K562 (cell line): ENCODE results near the gene NAPA. TPM values are rescaled to one million over a fixed set of nuclear protein-coding genes. Genes with fewer than 3 reads are reported as not detected.

Source experiments
- ARID2 ChIP-seq: fragments of 450-650 bp; IDR thresholded peaks from 2 replicates; pipeline ENCODE4 v1.6.1; 2017; ENCODE audit warnings: antibody characterized with exemption, mild to moderate bottlenecking
- BMI1 ChIP-seq: fragments of 150-350 bp; IDR thresholded peaks from 2 replicates; pipeline ENCODE4 v1.6.1; 2014; ENCODE audit warnings: low read length
- HIVEP1 ChIP-seq: fragments of 250-450 bp; sonication (Bioruptor Pico); IDR thresholded peaks from 2 replicates; pipeline ENCODE4 v1.4.0; 2020; ENCODE audit warnings: mild to moderate bottlenecking
- KLF6 ChIP-seq: fragments of 250-450 bp; sonication (Bioruptor Pico); IDR thresholded peaks from 2 replicates; pipeline ENCODE4 v1.4.0; 2020; ENCODE audit warnings: mild to moderate bottlenecking, moderate library complexity, borderline replicate concordance
- NCOR1 ChIP-seq: fragments of 450-650 bp; IDR thresholded peaks from 2 replicates; pipeline ENCODE4 v1.6.1; 2016; ENCODE audit warnings: mild to moderate bottlenecking, moderate library complexity
- NR2C1 ChIP-seq, 2 experiments: fragments of 450-650 bp; IDR thresholded peaks; 2 replicates each; pipeline ENCODE4 v1.6.1; 2017; ENCODE audit warnings: mild to moderate bottlenecking in 2 of 2, antibody characterized with exemption in 1 of 2, inconsistent platforms in 1 of 2, missing compliant biosample characterization in 1 of 2, missing genetic modification characterization in 1 of 2
- PCBP1 ChIP-seq: fragments of 200-400 bp; formaldehyde crosslinking; IDR thresholded peaks from 2 replicates; pipeline ENCODE4 v1.6.1; 2018; ENCODE audit warnings: mild to moderate bottlenecking, low read depth, low read length; ENCODE audit not compliant: poor library complexity, severe bottlenecking
- SRSF7 ChIP-seq: fragments of 200-400 bp; formaldehyde crosslinking; optimal IDR thresholded peaks from 2 replicates; pipeline ENCODE3; 2017; ENCODE audit warnings: mild to moderate bottlenecking, low read depth, low read length
- SRSF9 ChIP-seq: fragments of 200-400 bp; formaldehyde crosslinking; IDR thresholded peaks from 2 replicates; pipeline ENCODE4 v1.6.1; 2017; ENCODE audit warnings: low read depth, low read length, borderline replicate concordance
- ZNF12 ChIP-seq: sonication (generic); formaldehyde crosslinking; IDR thresholded peaks from 2 replicates; pipeline ENCODE4 v1.4.0; 2020; ENCODE audit warnings: mild to moderate bottlenecking, missing genetic modification reagents
- ZNF217 ChIP-seq: sonication (generic); formaldehyde crosslinking; IDR thresholded peaks from 2 replicates; pipeline ENCODE4 v1.8.0; 2022; ENCODE audit warnings: mild to moderate bottlenecking, missing genetic modification reagents
- ZNF232 ChIP-seq: sonication (generic); formaldehyde crosslinking; IDR thresholded peaks from 2 replicates; pipeline ENCODE4 v1.8.0; 2022; ENCODE audit warnings: mild to moderate bottlenecking, missing genetic modification reagents
- ZNF778 ChIP-seq: fragments of 450-650 bp; formaldehyde crosslinking; IDR thresholded peaks from 2 replicates; pipeline ENCODE4 v1.4.0; 2020; ENCODE audit warnings: mild to moderate bottlenecking, moderate library complexity
- polyA plus RNA-seq, 8 experiments: library from polyadenylated mRNA; depleted of rRNA in 4 of 8; stranded (reverse) in 5 of 8; unstranded in 3 of 8; fragments of >200 nt; fragmentation: Nextera tagmentation in 2 of 8; fragmentation: Illumina TruSeq in 1 of 8; extraction: Ambion mirVana in 2 of 8; extraction: Trizol in 1 of 8; gene quantifications; 2 replicates each; pipeline versions ENCODE4 v1.2.1 to v1.2.3, GENCODE V29; 2011 to 2014; ENCODE audit warnings: inconsistent platforms in 1 of 8, missing spikeins in 1 of 8
- total RNA-seq, 7 experiments: library from RNA; depleted of rRNA in 6 of 7; stranded (reverse); fragments of >200 nt in 6 of 7; fragmentation: Illumina TruSeq in 2 of 7; extraction: Trizol in 2 of 7; gene quantifications; 2 replicates each; pipeline versions ENCODE4 v1.2.1 to v1.2.3, GENCODE V29; 2011 to 2021; ENCODE audit warnings: low replicate concordance in 1 of 7
- TF ChIP-seq, protein P1 (sequence below): sonication (generic); formaldehyde crosslinking; IDR thresholded peaks from 2 replicates; pipeline ENCODE4 v1.8.1; 2023; ENCODE audit warnings: mild to moderate bottlenecking, missing genetic modification reagents
- TF ChIP-seq, protein P2 (sequence below), 2 experiments: fragments of 150-350 bp in 1 of 2; IDR thresholded peaks; 2 replicates each; pipeline ENCODE4 v1.6.1; 2012 to 2016; ENCODE audit warnings: low read depth in 2 of 2, low read length in 2 of 2, mild to moderate bottlenecking in 1 of 2, moderate library complexity in 1 of 2
- TF ChIP-seq, protein P3 (sequence below): fragments of 250-450 bp; sonication (Bioruptor Pico); IDR thresholded peaks from 2 replicates; pipeline ENCODE4 v1.4.0; 2020; ENCODE audit warnings: mild to moderate bottlenecking, moderate library complexity
- TF ChIP-seq, protein P4 (sequence below), 2 experiments: fragments of 450-650 bp in 1 of 2; sonication (generic) in 1 of 2; formaldehyde crosslinking in 1 of 2; IDR thresholded peaks in 1 of 2; conservative IDR thresholded peaks in 1 of 2; 2 replicates each; pipeline versions ENCODE4 v1.6.1 to v1.8.1; 2016 to 2023; ENCODE audit warnings: mild to moderate bottlenecking in 2 of 2, moderate library complexity in 2 of 2, inconsistent platforms in 1 of 2, missing genetic modification reagents in 1 of 2

NAPA gene
- total and polyA plus RNA-seq, 9 of the 15 experiments (the other 6 are each of a cell fraction or from before 2014, with no cell fraction given): 5.4 to 98.6 (median 77.5) TPM

DNA sequence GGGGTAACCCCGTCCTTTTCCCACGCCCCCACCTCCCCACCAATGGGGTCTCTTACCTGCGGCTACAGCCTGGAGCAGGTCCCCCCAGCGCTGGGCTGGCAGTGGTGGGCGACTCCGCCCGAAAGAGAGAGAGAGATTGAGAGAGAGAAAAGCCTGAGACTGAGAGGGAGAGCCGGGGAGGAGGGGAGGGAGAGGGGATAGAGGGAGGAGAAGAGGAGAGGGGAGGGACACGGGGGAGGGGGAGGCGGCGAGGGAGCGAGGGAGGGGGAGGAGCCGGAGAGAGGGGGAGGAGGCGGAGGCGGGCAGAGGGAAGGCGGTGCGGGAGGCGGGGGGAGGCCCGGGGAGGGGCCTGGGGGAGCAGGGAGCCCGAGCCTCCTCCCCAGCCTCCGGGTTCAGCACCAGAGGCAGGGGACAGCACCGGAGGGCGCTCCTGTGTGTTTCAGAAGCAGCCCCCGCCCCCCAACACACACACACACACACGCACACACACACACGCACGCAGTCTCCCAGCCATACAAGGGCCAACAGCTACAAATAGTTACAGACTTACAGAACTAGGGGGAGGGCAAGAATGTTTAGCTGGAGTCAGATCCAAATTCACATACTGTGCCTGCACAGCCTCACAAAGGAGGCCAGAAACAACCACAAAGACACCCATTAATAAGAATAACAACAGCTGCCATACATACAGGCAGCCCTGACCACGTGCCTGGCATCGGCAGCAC is 43.0 kb downstream of the NAPA start, which contains the start of gene SLC8A2 (continued):
- TF ChIP-seq, protein P1, sequence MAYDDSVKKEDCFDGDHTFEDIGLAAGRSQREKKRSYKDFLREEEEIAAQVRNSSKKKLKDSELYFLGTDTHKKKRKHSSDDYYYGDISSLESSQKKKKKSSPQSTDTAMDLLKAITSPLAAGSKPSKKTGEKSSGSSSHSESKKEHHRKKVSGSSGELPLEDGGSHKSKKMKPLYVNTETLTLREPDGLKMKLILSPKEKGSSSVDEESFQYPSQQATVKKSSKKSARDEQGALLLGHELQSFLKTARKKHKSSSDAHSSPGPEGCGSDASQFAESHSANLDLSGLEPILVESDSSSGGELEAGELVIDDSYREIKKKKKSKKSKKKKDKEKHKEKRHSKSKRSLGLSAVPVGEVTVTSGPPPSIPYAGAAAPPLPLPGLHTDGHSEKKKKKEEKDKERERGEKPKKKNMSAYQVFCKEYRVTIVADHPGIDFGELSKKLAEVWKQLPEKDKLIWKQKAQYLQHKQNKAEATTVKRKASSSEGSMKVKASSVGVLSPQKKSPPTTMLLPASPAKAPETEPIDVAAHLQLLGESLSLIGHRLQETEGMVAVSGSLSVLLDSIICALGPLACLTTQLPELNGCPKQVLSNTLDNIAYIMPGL (CRISPR knock-in tag): no peak
- TF ChIP-seq HIVEP1 (CRISPR knock-in tag): no peak
- no peak for TF ChIP-seq KLF6
- TF ChIP-seq ZNF12 (CRISPR knock-in tag): no peak
- no peak for TF ChIP-seq NCOR1
- TF ChIP-seq, protein P2, sequence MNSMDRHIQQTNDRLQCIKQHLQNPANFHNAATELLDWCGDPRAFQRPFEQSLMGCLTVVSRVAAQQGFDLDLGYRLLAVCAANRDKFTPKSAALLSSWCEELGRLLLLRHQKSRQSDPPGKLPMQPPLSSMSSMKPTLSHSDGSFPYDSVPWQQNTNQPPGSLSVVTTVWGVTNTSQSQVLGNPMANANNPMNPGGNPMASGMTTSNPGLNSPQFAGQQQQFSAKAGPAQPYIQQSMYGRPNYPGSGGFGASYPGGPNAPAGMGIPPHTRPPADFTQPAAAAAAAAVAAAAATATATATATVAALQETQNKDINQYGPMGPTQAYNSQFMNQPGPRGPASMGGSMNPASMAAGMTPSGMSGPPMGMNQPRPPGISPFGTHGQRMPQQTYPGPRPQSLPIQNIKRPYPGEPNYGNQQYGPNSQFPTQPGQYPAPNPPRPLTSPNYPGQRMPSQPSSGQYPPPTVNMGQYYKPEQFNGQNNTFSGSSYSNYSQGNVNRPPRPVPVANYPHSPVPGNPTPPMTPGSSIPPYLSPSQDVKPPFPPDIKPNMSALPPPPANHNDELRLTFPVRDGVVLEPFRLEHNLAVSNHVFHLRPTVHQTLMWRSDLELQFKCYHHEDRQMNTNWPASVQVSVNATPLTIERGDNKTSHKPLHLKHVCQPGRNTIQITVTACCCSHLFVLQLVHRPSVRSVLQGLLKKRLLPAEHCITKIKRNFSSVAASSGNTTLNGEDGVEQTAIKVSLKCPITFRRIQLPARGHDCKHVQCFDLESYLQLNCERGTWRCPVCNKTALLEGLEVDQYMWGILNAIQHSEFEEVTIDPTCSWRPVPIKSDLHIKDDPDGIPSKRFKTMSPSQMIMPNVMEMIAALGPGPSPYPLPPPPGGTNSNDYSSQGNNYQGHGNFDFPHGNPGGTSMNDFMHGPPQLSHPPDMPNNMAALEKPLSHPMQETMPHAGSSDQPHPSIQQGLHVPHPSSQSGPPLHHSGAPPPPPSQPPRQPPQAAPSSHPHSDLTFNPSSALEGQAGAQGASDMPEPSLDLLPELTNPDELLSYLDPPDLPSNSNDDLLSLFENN (IDR thresholded peaks at IDR 0.05; ENCODE audit: low read depth in 2 of 2, low read length in 2 of 2): no peak
- TF ChIP-seq, protein P3, sequence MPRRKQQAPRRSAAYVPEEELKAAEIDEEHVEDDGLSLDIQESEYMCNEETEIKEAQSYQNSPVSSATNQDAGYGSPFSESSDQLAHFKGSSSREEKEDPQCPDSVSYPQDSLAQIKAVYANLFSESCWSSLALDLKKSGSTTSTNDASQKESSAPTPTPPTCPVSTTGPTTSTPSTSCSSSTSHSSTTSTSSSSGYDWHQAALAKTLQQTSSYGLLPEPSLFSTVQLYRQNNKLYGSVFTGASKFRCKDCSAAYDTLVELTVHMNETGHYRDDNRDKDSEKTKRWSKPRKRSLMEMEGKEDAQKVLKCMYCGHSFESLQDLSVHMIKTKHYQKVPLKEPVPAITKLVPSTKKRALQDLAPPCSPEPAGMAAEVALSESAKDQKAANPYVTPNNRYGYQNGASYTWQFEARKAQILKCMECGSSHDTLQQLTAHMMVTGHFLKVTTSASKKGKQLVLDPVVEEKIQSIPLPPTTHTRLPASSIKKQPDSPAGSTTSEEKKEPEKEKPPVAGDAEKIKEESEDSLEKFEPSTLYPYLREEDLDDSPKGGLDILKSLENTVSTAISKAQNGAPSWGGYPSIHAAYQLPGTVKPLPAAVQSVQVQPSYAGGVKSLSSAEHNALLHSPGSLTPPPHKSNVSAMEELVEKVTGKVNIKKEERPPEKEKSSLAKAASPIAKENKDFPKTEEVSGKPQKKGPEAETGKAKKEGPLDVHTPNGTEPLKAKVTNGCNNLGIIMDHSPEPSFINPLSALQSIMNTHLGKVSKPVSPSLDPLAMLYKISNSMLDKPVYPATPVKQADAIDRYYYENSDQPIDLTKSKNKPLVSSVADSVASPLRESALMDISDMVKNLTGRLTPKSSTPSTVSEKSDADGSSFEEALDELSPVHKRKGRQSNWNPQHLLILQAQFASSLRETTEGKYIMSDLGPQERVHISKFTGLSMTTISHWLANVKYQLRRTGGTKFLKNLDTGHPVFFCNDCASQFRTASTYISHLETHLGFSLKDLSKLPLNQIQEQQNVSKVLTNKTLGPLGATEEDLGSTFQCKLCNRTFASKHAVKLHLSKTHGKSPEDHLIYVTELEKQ (CRISPR knock-in tag): no peak
- no peak for TF ChIP-seq PCBP1
- TF ChIP-seq, protein P4, sequence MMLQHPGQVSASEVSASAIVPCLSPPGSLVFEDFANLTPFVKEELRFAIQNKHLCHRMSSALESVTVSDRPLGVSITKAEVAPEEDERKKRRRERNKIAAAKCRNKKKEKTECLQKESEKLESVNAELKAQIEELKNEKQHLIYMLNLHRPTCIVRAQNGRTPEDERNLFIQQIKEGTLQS (IDR thresholded peaks at IDR 0.05): no peak
- TF ChIP-seq, protein P4 (CRISPR knock-in tag; conservative IDR thresholded peaks at IDR 0.05): no peak
- no peak for TF ChIP-seq ZNF217 (CRISPR knock-in tag)
- no peak for TF ChIP-seq NR2C1 (IDR thresholded peaks at IDR 0.05)
- no peak for TF ChIP-seq NR2C1 (tag; IDR thresholded peaks at IDR 0.05)
- no peak for TF ChIP-seq BMI1
- TF ChIP-seq ZNF778 (CRISPR knock-in tag): no peak
- no peak for TF ChIP-seq SRSF9
- TF ChIP-seq ARID2: peak; percentile 63; the same call in 1 of the 2 replicates
- TF ChIP-seq SRSF7: no peak
- TF ChIP-seq ZNF232 (CRISPR knock-in tag): 0 out of 2 replicates have a peak, but pooled peaks have one; percentile 67
